Endodermal cell (in vitro differentiated cells): ENCODE data around the gene GTF2A2. TPM values are rescaled to one million over a fixed set of nuclear protein-coding genes. Genes with fewer than 3 reads are reported as not detected.
"Not testable (repeated sequence)": the region's sequence is repeated elsewhere in the genome, so short reads cannot be mapped to it uniquely, and the experiment has no call there.

ENCODE experiments used
- DNase-seq: peaks from one replicate; pipeline ENCODE4 v3.0.0-alpha.2; 2017
- H3K27ac ChIP-seq: 2 replicates; pipeline ENCODE4 v1.5.1; 2013; ENCODE audit warnings: mild to moderate bottlenecking, low read depth, low read length, moderate library complexity
- H3K27me3 ChIP-seq: 2 replicates; pipeline ENCODE4 v1.6.1; 2013; ENCODE audit warnings: mild to moderate bottlenecking, low read length, moderate library complexity; ENCODE audit not compliant: insufficient read depth, control insufficient read depth, poor library complexity, severe bottlenecking
- H3K36me3 ChIP-seq: 2 replicates; pipeline ENCODE4 v1.7.0; 2013; ENCODE audit warnings: mild to moderate bottlenecking, low read length, moderate library complexity; ENCODE audit not compliant: control insufficient read depth, insufficient read depth
- H3K4me1 ChIP-seq: one replicate; pipeline ENCODE4 v1.7.0; 2013; ENCODE audit warnings: low read length; ENCODE audit not compliant: control insufficient read depth, insufficient read depth
- H3K4me3 ChIP-seq: 2 replicates; pipeline ENCODE4 v1.5.1; 2013; ENCODE audit warnings: mild to moderate bottlenecking, low read length, moderate library complexity
- H3K9ac ChIP-seq: 2 replicates; pipeline ENCODE4 v1.6.1; 2013; ENCODE audit warnings: mild to moderate bottlenecking, low read length, moderate library complexity; ENCODE audit not compliant: poor library complexity, severe bottlenecking; ENCODE audit errors: extremely low read depth
- H3K9me3 ChIP-seq: 2 replicates; pipeline ENCODE4 v1.6.1; 2013; ENCODE audit warnings: mild to moderate bottlenecking, low read length, moderate library complexity; ENCODE audit not compliant: control insufficient read depth
- H3K27ac Mint-ChIP-seq: 2 replicates; pipeline ENCODE4 v1.8.0; 2020; ENCODE audit warnings: mixed read lengths
- H3K27me3 Mint-ChIP-seq: 2 replicates; pipeline ENCODE4 v1.8.0; 2021; ENCODE audit warnings: mild to moderate bottlenecking, mixed read lengths; ENCODE audit not compliant: insufficient read depth
- H3K36me3 Mint-ChIP-seq: 2 replicates; pipeline ENCODE4 v1.8.0; 2020; ENCODE audit warnings: low read depth, mixed read lengths
- H3K4me1 Mint-ChIP-seq: 2 replicates; pipeline ENCODE4 v1.8.0; 2020; ENCODE audit warnings: mixed read lengths
- H3K4me3 Mint-ChIP-seq: 2 replicates; pipeline ENCODE4 v1.8.0; 2020; ENCODE audit warnings: mild to moderate bottlenecking, moderate library complexity, mixed read lengths
- H3K9me3 Mint-ChIP-seq: 2 replicates; pipeline ENCODE4 v1.8.0; 2020; ENCODE audit warnings: mild to moderate bottlenecking, mixed read lengths
- WGBS, 2 experiments: methylation state at CpG; one replicate each; pipeline versions ENCODE4 v1.1.5 to v1.1.7; 2013; ENCODE audit warnings: missing lambda C conversion rate in 2 of 2, mixed read lengths in 1 of 2; ENCODE audit not compliant: insufficient coverage in 1 of 2, insufficient read length in 1 of 2; 5-methylcytosine and 5-hydroxymethylcytosine counted together
- total RNA-seq, 2 donors: library from RNA; stranded (reverse); fragmentation: NEBNext Ultra II Directional in 1 of 2; extraction: Animal tissue kit (Norgen Biotek cat#: 25700) in 1 of 2; gene quantifications; 2 replicates in 1 of 2; 3 replicates in 1 of 2; pipeline ENCODE4 v1.2.1, GENCODE V29; 2021
- TF ChIP-seq, protein P1 (sequence below): fragments of 200-600 bp; sonication (generic); conservative IDR thresholded peaks from 2 replicates; pipeline ENCODE4 v1.5.0; 2021; ENCODE audit warnings: antibody characterized with exemption, mild to moderate bottlenecking

Gene GTF2A2
- total RNA-seq, 2 donors from 2014 or later: 168 to 246 TPM

DNA sequence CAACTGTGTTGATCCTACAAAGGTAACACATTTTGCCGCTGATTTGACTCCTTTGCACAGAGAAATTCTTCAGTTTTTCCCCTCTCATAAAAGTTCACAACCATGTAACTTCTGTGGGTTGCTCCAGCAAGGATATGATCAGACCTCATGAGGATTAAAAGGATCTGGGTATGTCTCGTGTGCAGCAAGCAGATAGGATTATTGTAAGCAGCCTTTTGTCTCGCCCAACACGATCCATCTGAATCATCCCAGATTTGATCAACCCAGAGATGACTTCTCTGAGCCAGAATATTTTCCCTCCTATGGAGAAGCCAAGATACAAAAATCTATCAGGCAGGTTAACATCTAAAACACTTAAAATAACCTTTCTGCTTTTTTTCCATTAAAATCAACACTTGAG is 44.6 kb upstream of the GTF2A2 start:
- Histone ChIP-seq H3K4me1 (peaks cover 10% of the 10 kb centered on the region), H3K4me3 (peak overlapping the region; percentile 51), H3K9ac (no peak overlapping the region), H3K27me3 (no peaks in the 10 kb centered on the region), H3K36me3 (no peaks in the 10 kb centered on the region), H3K27ac (no peak overlapping the region), H3K9me3 (no peaks in the 10 kb centered on the region)
- Mint-ChIP-seq H3K4me1 (peaks cover 54% of the 10 kb centered on the region), H3K27me3 (no peaks in the 10 kb centered on the region), H3K36me3 (no peaks in the 10 kb centered on the region), H3K4me3 (peak overlapping the region; percentile 21), H3K9me3 (no peaks in the 10 kb centered on the region), H3K27ac (peak overlapping the region; percentile 75)
- 81 to 84% methylated on average over 4 of the region's 4 CpGs for WGBS, 2 experiments
- TF ChIP-seq, protein P1, sequence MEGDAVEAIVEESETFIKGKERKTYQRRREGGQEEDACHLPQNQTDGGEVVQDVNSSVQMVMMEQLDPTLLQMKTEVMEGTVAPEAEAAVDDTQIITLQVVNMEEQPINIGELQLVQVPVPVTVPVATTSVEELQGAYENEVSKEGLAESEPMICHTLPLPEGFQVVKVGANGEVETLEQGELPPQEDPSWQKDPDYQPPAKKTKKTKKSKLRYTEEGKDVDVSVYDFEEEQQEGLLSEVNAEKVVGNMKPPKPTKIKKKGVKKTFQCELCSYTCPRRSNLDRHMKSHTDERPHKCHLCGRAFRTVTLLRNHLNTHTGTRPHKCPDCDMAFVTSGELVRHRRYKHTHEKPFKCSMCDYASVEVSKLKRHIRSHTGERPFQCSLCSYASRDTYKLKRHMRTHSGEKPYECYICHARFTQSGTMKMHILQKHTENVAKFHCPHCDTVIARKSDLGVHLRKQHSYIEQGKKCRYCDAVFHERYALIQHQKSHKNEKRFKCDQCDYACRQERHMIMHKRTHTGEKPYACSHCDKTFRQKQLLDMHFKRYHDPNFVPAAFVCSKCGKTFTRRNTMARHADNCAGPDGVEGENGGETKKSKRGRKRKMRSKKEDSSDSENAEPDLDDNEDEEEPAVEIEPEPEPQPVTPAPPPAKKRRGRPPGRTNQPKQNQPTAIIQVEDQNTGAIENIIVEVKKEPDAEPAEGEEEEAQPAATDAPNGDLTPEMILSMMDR: no peak
- DNase-seq: no peak

- Histone ChIP-seq H3K36me3 (no peaks in the 10 kb centered on the region), H3K9ac (no peak overlapping the region), H3K9me3 (no peaks in the 10 kb centered on the region), H3K4me1 (peaks cover 13% of the 10 kb centered on the region), H3K4me3 (no peak overlapping the region), H3K27ac (no peak overlapping the region), H3K27me3 (no peaks in the 10 kb centered on the region)
- Mint-ChIP-seq H3K27me3 (no peaks in the 10 kb centered on the region), H3K36me3 (no peaks in the 10 kb centered on the region), H3K9me3 (peaks cover 2% of the 10 kb centered on the region), H3K4me1 (peaks cover 58% of the 10 kb centered on the region), H3K4me3 (no peak overlapping the region), H3K27ac (no peak overlapping the region)
- TF ChIP-seq, protein P1: no peak
- DNase-seq: no peak
- 86% methylated on average over 2 of the region's 4 CpGs; no CpG with 5 or more reads in 1 of the 2 experiments for WGBS, 2 experiments
Observed at GRCh38 chr15:59699810-59700431, 42.6 kb upstream of the GTF2A2 start.

DNA sequence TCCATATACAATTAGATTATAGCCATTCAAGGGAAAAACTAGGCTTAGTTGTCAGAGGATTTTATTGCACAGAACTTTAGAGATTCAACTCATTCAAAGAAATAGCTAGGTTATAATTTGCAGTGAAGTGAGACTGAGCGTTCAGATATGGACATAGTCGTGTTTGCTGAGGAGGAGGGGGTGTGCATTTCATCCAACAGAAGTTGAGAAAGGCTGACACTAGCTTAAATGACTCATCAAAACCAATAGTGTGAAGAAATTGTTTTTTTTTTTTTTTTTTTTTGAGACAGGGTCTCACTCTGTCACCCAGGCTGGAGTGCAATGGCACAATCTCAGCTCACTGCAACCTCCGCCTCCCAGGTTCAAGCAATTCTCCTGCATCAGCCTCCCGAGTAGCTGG is 40.8 kb upstream of the GTF2A2 start:
- not testable (repeated sequence) for H3K9me3 Mint-ChIP-seq, DNase-seq, H3K9ac ChIP-seq, H3K27me3 ChIP-seq, H3K9me3 ChIP-seq, H3K4me3 Mint-ChIP-seq, H3K36me3 ChIP-seq, H3K36me3 Mint-ChIP-seq, H3K27ac Mint-ChIP-seq, H3K27ac ChIP-seq, H3K4me3 ChIP-seq, H3K27me3 Mint-ChIP-seq
- WGBS, 2 experiments: 93% methylated on average over 4 of the region's 4 CpGs; no CpG with 5 or more reads in 1 of the 2 experiments
- H3K4me1 ChIP-seq: peaks cover 13% of the 10 kb centered on the region
- H3K4me1 Mint-ChIP-seq: peaks cover 50% of the 10 kb centered on the region

GRCh38 chr15:59696332-59696731 is 39.0 kb upstream of the GTF2A2 start:
- Mint-ChIP-seq H3K27ac (peak overlapping the region; percentile 52), H3K27me3 (peaks cover 5% of the 10 kb centered on the region), H3K36me3 (no peaks in the 10 kb centered on the region), H3K9me3 (peaks cover 2% of the 10 kb centered on the region), H3K4me1 (peaks cover 36% of the 10 kb centered on the region), H3K4me3 (no peak overlapping the region)
- 57 to 88% methylated on average over 4 of the region's 4 CpGs for WGBS, 2 experiments
- Histone ChIP-seq H3K36me3 (no peaks in the 10 kb centered on the region), H3K9ac (no peak overlapping the region), H3K27me3 (no peaks in the 10 kb centered on the region), H3K27ac (no peak overlapping the region), H3K4me3 (no peak overlapping the region), H3K9me3 (no peaks in the 10 kb centered on the region), H3K4me1 (peaks cover 11% of the 10 kb centered on the region)
- peak; percentile 62 for DNase-seq
- TF ChIP-seq, protein P1: no peak
